ENCODE data around the gene CLSTN2. TPM values are rescaled to one million over a fixed set of nuclear protein-coding genes. Genes with fewer than 3 reads are reported as not detected.

CLSTN2 gene
- total and polyA plus RNA-seq, 2 of the 4 experiments (the other 2 are of a cell fraction): under 0.01 to 0.07 TPM

DNA sequence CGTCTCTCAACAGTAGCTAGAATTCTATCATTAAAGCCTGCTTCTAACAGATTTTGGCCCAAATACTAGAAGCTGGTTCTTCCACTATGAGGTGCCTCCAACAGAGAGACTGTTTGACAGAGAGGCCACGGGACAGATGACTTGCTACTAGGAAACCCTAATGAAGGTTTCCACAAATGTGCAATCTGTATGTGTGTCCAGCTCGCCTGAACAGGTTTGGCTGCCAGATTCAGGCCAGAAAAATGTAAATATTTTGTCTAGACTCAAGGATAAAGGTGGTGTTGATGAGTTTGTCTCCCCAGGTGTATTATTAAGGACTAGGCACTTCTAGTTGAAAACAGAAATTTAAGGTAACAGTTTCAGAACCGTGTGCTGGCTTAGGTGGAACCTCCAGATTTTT, 651.3 kb downstream of the CLSTN2 start:
- Histone ChIP-seq H4K20me1 (ENCODE audit: insufficient read depth, low read length) (no peaks in the 10 kb centered on the region), H3K4ac (ENCODE audit: low read depth, low read length) (no peak overlapping the region), H2AK5ac (ENCODE audit: low read depth, low read length) (no peak overlapping the region), H3K9me1 (ENCODE audit: insufficient read depth, low read length) (no peaks in the 10 kb centered on the region), H3K4me1 (ENCODE audit: control insufficient read depth, insufficient read depth, low read length) (no peaks in the 10 kb centered on the region), H3K9ac (ENCODE audit: low read depth, low read length) (no peak overlapping the region), H3K23ac (ENCODE audit: low read depth, low read length) (no peak overlapping the region), H3K79me1 (ENCODE audit: low read depth in 1 of 2, low read length in 2 of 2) (no peaks in the 10 kb centered on the region), H2BK20ac (ENCODE audit: low read depth, low read length) (no peak overlapping the region), H3K4me3 (ENCODE audit: insufficient read depth, low read depth, low read length) (no peak overlapping the region), H3K27me3 (ENCODE audit: control insufficient read depth, insufficient read depth, low read length) (no peaks in the 10 kb centered on the region), H3K56ac (ENCODE audit: extremely low read depth, insufficient read depth, low read length) (no peak overlapping the region), H2BK5ac (ENCODE audit: low read depth, low read length, poor library complexity, severe bottlenecking) (no peak overlapping the region), H2BK15ac (ENCODE audit: low read depth, low read length) (no peak overlapping the region), H3K4me2 (ENCODE audit: low read depth, low read length) (no peak overlapping the region), H2BK120ac (ENCODE audit: low read depth, low read length) (no peak overlapping the region), H3K14ac (replicated peaks; ENCODE audit: low read depth, low read length) (no peak overlapping the region), H3K27ac (ENCODE audit: insufficient read depth, low read length) (no peak overlapping the region), H4K8ac (ENCODE audit: low read depth in 2 of 2, low read length in 2 of 2) (no peak overlapping the region), H3K36me3 (ENCODE audit: control insufficient read depth, insufficient read depth, low read length) (no peaks in the 10 kb centered on the region), H4K91ac (ENCODE audit: insufficient read depth, low read depth, low read length) (no peak overlapping the region), H2AK9ac (replicated peaks; ENCODE audit: low read depth, low read length, poor library complexity) (no peak overlapping the region), H3K9me3 (ENCODE audit: control insufficient read depth, insufficient read depth, low read length) (no peaks in the 10 kb centered on the region), H2AFZ (replicated peaks; ENCODE audit: low read length, poor library complexity) (no peak overlapping the region), H3K18ac (ENCODE audit: low read depth, low read length) (no peak overlapping the region), H4K5ac (ENCODE audit: low read depth, low read length) (no peak overlapping the region)
- no TSS peak for BruUV-seq (replicated peaks)
- dilution Hi-C loops (cut with HindIII; ENCODE audit: low sequenced_read_pairs, unreplicated experiment) (no loop called here), intact Hi-C loops (cut with micrococcal nuclease) (no loop called here), in situ Hi-C loops (cut with MboI; ENCODE audit: low sequenced_read_pairs) (no loop called here)
- POLR2A ChIA-PET (ENCODE audit: unreplicated experiment): no interaction called here
- CTCF ChIA-PET: no interaction called here
- ATAC-seq (ENCODE audit: low read depth) (no peak), DNase-seq (no peak)
- WGBS, 2 experiments (ENCODE audit: extremely low coverage in 2 of 2, insufficient read length in 1 of 2): 18% methylated on average over 3 of the region's 4 CpGs; no CpG with 5 or more reads in 1 of the 2 experiments
- no peak for TF ChIP-seq MXI1 (IDR thresholded peaks at IDR 0.05; ENCODE audit: borderline replicate concordance, low read depth, low read length)
- TF ChIP-seq, protein P1, sequence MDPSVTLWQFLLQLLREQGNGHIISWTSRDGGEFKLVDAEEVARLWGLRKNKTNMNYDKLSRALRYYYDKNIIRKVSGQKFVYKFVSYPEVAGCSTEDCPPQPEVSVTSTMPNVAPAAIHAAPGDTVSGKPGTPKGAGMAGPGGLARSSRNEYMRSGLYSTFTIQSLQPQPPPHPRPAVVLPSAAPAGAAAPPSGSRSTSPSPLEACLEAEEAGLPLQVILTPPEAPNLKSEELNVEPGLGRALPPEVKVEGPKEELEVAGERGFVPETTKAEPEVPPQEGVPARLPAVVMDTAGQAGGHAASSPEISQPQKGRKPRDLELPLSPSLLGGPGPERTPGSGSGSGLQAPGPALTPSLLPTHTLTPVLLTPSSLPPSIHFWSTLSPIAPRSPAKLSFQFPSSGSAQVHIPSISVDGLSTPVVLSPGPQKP (IDR thresholded peaks at IDR 0.05; ENCODE audit: borderline replicate concordance, low read depth, low read length): no peak
- TF ChIP-seq NFE2L2 (IDR thresholded peaks at IDR 0.05; ENCODE audit: low read depth, low read length): no peak
- TF ChIP-seq BHLHE40 (IDR thresholded peaks at IDR 0.05; ENCODE audit: low read depth, low read length): no peak
- no peak for TF ChIP-seq RFX5 (IDR thresholded peaks at IDR 0.05; ENCODE audit: low read depth, low read length)
- TF ChIP-seq CEBPB (IDR thresholded peaks at IDR 0.05; ENCODE audit: low read depth, low read length): no peak
- TF ChIP-seq MAZ (IDR thresholded peaks at IDR 0.05; ENCODE audit: borderline replicate concordance, low read depth, low read length): no peak
- no peak for TF ChIP-seq CHD1 (IDR thresholded peaks at IDR 0.05; ENCODE audit: low read depth, low read length)
- TF ChIP-seq, protein P2, sequence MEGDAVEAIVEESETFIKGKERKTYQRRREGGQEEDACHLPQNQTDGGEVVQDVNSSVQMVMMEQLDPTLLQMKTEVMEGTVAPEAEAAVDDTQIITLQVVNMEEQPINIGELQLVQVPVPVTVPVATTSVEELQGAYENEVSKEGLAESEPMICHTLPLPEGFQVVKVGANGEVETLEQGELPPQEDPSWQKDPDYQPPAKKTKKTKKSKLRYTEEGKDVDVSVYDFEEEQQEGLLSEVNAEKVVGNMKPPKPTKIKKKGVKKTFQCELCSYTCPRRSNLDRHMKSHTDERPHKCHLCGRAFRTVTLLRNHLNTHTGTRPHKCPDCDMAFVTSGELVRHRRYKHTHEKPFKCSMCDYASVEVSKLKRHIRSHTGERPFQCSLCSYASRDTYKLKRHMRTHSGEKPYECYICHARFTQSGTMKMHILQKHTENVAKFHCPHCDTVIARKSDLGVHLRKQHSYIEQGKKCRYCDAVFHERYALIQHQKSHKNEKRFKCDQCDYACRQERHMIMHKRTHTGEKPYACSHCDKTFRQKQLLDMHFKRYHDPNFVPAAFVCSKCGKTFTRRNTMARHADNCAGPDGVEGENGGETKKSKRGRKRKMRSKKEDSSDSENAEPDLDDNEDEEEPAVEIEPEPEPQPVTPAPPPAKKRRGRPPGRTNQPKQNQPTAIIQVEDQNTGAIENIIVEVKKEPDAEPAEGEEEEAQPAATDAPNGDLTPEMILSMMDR (conservative IDR thresholded peaks at IDR 0.05; ENCODE audit: low read depth, low read length): no peak
- TF ChIP-seq SMC3 (IDR thresholded peaks at IDR 0.05; ENCODE audit: low read depth, low read length): no peak
- no peak for TF ChIP-seq RCOR1 (IDR thresholded peaks at IDR 0.05; ENCODE audit: insufficient replicate concordance, low read length)
- TF ChIP-seq, protein P3, sequence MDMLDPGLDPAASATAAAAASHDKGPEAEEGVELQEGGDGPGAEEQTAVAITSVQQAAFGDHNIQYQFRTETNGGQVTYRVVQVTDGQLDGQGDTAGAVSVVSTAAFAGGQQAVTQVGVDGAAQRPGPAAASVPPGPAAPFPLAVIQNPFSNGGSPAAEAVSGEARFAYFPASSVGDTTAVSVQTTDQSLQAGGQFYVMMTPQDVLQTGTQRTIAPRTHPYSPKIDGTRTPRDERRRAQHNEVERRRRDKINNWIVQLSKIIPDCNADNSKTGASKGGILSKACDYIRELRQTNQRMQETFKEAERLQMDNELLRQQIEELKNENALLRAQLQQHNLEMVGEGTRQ (IDR thresholded peaks at IDR 0.05; ENCODE audit: low read depth, low read length): no peak

All from IMR-90 (cell line).